Omental fat pad (tissue), 4 donors: Measurements from ENCODE around the gene JAZF1. TPM values are rescaled to one million over a fixed set of nuclear protein-coding genes. Genes with fewer than 3 reads are reported as not detected.
"Not testable (repeated sequence)": the region's sequence is repeated elsewhere in the genome, so short reads cannot be mapped to it uniquely, and the experiment has no call there.

Experiments
- ATAC-seq: fragments of 150-250 bp; one replicate; pipeline ENCODE4 v1.9.1; 2016; ENCODE audit warnings: mild to moderate bottlenecking, moderate library complexity; ENCODE audit not compliant: low FRiP score
- DNase-seq: peaks from one replicate; pipeline ENCODE4 v3.0.0-alpha.2; 2019; ENCODE audit warnings: low spot score
- CTCF ChIP-seq, 3 donors: fragments of 450-650 bp; IDR thresholded peaks; one replicate each; pipeline ENCODE4 v1.5.1; 2016 to 2017; ENCODE audit warnings: antibody characterized with exemption in 3 of 3, mild to moderate bottlenecking in 3 of 3, moderate library complexity in 2 of 3
- total RNA-seq, 4 donors: library from RNA; depleted of rRNA; stranded (reverse); fragments of >200 nt; gene quantifications; one replicate each; pipeline ENCODE4 v1.1.0, GENCODE V29; 2016

The JAZF1 gene
- total RNA-seq, 4 donors from 2014 or later = 12.1 to 15.3 (median 12.8) TPM

DNA sequence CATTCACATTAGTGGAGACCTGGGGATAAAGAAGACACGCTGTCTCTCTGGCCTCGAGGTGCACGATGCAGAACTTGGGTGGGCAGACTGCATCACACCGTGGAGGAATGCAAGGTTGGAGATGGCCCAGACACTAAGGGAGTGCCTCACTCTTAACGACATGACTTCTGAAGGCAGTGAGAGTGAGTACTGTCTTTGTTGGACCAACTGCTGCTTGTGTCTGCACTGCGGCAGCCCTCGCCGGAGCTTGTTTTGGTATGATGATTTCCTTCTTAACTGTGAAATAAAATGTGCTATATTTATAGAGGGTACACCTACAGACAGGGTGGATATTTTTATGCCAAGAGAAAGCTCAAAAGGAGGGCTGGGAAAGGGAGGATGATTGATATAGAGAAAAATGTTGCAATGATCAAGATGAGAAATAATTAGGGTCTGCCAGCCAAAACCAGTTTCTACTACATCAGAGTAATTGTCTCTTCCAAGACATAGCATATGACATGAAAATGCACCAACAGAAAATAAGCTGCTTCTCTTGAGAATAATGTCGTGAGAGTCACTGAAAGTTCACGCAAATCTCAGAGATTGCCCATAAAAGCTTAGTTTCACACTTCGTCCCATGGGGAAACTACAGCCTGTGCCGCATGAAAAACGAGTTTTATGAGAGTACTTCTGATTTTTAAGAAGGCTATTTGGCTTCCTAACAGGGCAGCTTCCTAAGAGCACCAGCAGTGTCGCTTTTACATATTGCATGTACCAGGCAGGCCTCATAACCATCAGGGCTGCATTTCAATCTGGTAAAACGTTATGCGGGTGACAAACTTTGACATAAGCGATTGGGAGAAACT lies 313.5 kb downstream of the JAZF1 start:
- no peak for TF ChIP-seq CTCF (IDR thresholded peaks at IDR 0.05)
- DNase-seq = no peak
- no peak for ATAC-seq

- no peak for TF ChIP-seq CTCF (IDR thresholded peaks at IDR 0.05)
- no peak for ATAC-seq
- DNase-seq = no peak
Observed at GRCh38 chr7:27866256-27866655, 314.3 kb downstream of the JAZF1 start.

DNA sequence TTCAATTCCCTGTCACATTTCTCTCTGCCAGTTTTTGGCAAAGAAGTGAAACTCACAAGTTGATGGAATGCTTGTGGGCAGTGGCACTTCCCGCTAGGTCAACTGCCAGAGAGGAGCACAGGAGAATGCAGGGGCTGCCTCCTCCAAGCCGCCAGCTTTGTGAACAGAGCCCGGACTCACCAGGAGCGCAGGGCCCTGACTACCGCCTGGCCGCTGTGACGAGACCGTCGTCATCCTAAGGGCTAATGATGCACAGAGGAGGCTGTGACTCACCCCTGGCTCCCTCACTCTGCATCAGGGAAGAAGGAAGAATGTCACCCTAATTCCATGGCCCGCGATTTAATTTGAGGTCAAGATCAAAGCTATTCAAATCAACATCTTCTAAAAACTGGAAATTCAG lies 316.7 kb downstream of the JAZF1 start:
- ATAC-seq (no peak), DNase-seq (no peak)
- TF ChIP-seq CTCF (IDR thresholded peaks at IDR 0.05) = no peak

DNA sequence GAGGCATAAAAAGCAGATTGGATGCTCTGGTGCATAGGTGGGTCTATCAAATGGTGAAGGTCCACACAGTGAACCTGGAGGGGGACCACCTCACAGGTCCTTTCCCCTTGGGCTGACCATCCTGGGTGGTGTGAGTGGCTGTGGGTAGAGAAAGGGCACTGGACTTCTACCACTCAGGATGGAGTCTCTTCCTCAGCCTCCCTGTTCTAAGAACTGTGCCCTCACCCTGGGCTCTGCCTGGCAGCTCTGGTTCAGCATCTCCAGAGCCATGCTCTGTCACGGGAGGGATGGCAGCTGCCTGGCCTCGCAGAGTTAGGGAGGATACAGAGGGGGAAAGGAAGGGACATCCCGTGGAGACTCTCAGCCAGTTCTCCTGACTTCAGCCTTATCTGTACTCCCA lies 318.8 kb downstream of the JAZF1 start:
- TF ChIP-seq CTCF (IDR thresholded peaks at IDR 0.05) = no peak
- ATAC-seq (no peak), DNase-seq (no peak)

GRCh38 chr7:27860800-27861199 lies 319.8 kb downstream of the JAZF1 start:
- ATAC-seq (no peak), DNase-seq (no peak)
- TF ChIP-seq CTCF (IDR thresholded peaks at IDR 0.05) = no peak

GRCh38 chr7:27856703-27857485 lies 323.7 kb downstream of the JAZF1 start:
- not testable (repeated sequence) for ATAC-seq, DNase-seq

DNA sequence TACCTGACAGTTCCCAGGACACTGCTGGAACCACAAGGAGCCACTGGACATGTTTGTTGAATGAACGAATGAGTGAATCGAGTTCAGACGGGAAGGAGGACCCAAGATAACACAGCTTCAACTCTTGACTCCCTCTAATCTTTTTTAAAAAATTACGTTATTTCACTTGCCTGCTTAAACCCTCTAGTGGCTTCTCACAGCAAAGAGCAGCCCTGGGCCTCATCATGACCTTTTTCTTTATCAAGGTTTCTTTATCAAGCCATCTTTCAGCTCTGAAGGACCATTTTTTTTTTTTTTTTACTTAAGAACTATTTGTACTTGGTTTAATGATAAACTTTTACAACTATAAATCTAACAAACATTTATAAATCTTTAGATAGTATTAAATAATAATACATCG lies 330.1 kb downstream of the JAZF1 start:
- DNase-seq (no peak), ATAC-seq (no peak)
- TF ChIP-seq CTCF (IDR thresholded peaks at IDR 0.05) = no peak
